NOMO-1 treated with DMSO at 0.1 percent for 48 hours (cell line): ENCODE results near the gene KRT85.

Source experiments
- DNase-seq: peaks from one replicate; lab custom pipeline; 2025; ENCODE audit not compliant: unreplicated experiment; lab: John Stamatoyannopoulos, UW

KRT85 gene

DNA sequence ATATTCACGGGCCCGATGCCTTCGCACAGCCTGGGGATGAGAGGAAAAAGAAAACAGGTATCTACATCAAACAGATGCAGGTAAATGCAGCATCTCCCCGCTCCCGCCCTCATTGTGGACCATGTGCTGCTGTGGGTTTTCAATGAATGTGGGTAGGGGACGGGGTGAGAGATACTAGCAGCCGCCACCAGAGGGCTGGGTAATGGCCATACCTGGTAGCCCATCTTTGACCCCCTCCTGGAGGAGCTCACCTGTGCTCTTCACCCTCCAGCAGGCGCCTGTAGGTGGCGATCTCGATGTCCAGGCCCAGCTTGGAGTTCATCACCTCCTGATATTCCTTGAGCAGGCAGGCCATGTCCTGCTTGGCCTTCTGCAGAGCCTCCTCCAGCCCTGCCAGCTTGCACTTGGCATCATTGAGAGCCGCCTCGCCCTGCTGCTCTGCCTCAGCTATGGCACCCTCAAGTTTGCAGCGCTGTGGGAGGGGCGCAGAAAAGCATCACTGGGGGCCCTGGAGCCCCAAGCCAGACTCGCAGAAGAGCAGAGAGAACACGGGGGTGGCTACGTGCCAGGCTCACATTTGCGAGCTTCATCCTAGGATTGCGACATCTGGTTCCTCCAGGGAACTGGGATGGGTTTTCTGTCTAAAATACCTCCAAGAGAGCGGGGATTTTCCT is 28.6 kb upstream of the KRT85 start:
- no peak for DNase-seq

GRCh38 chr12:52394836-52395405 is 27.6 kb upstream of the KRT85 start:
- DNase-seq = no peak

DNA sequence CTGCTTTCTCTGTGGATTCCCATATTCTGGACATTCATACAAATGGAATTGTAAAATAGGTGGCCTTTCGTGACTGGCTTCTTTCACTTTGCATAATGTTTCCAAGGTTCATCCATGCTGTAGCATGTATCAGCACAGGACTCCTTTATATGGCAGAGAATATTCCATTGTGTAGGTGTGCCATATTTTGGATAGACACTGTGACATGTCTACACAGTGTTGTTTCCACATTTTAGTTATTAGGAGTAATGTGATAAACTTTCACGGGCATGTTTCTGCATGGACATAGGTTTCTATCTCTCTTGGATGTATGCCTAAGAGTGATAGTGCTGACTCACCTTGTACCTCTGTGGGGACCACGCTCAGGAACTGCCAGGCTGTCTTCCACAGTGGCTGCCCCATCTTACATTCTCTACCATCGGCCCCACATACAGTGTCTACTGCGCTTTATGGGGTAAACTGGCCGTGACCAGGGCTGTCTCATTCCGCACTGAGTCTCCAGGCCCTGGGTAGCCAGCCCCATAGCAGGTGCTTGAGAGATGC is 25.3 kb upstream of the KRT85 start:
- DNase-seq = no peak

DNA sequence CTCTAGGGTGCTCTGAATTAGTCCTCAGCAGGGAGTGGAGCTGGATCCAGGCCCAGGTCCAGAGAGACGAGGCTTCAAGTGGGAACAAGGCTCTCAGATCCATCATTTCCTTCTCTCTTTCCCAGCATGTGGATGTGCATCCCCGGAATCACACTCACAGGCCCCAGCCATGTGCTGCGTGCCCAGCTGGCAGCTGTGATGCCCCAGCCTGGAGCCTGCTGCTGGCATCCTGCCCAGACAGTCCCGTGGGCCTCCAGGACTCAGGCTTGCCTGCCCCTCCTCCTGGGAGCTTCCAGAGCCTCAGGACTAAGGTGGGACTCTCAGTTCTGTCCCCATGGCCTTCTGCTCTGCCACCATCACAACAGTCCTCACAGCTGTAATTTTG is 24.3 kb upstream of the KRT85 start:
- DNase-seq = no peak

- DNase-seq = no peak
These were observed 23.7 kb upstream of the KRT85 start for GRCh38 chr12:52390739-52391617.

DNA sequence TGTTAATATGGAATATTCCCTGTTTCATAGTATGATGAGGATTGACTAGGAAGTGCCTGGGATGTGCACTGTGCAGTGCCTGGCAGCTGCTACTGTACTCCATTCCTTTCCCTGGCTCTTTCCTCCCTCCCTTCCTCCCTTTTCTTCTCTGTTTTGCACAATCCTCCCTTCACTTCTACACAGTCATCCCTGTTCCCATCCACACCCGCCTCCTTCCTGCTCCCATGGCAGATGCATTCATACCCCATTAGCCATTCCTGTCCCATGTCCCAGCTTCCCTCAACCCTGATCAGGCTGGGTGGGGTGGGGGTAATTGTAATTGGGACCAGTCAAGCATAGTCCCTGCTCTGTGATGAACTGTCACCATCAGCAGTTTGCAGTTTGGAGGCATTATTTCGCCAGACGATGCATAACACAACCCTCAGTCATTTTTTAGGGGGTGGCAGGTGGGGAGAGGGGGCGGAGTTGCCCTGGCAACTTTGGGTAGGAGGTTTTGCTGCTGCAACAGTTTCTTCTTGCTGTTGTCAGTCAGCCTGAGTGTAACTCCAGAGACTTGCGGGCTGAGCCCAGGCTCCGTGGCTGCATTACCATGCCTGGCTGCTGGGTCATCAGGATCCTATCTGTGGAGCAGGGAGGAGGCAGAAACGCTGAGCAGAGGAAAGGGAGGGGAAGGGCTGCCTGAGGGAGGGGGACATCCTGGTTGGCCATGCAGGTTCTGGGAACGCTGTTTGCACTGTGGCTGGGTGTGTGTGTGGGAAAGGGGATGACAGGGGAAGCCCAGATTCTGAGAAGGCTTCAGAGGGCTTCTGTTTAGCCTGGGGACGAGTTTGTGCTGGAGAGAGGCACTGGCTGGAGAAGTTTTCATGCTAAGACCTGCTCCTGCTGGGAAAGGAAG is 22.3 kb upstream of the KRT85 start:
- no peak for DNase-seq

GRCh38 chr12:52387859-52388258 is 20.6 kb upstream of the KRT85 start:
- no peak for DNase-seq

GRCh38 chr12:52385226-52385702 is 18.0 kb upstream of the KRT85 start, which contains the start of gene KRT84:
Gene KRT84, minus strand, starts transcription at chr12:52385652. Its CDS starts 67 bp downstream, at chr12:52385585.
- no peak for DNase-seq

GRCh38 chr12:52383331-52383730 is 16.1 kb upstream of the KRT85 start:
- DNase-seq = no peak

- DNase-seq = no peak
These were observed 15.6 kb upstream of the KRT85 start for GRCh38 chr12:52382854-52383253.

GRCh38 chr12:52381206-52381605 is 13.9 kb upstream of the KRT85 start:
- DNase-seq = no peak

DNA sequence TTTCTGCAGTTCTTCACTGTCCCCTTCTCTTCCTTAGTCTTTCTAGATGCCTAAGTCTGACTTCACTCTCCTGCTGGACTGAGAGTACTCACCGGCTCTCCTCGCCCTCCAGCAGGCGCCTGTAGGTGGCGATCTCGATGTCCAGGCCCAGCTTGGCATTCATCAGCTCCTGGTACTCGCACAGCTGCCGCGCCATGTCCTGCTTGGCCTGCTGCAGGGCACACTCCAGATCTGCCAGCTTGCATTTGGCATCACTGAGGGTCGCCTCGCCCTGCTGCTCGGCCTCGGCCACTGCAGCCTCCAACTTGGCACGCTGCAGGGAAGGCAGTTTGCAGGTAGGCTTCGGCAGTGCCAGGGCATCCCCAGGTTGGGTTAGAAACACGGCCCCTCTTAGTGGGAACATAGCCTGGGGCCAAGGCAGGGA is 13.0 kb upstream of the KRT85 start:
- DNase-seq = no peak

DNA sequence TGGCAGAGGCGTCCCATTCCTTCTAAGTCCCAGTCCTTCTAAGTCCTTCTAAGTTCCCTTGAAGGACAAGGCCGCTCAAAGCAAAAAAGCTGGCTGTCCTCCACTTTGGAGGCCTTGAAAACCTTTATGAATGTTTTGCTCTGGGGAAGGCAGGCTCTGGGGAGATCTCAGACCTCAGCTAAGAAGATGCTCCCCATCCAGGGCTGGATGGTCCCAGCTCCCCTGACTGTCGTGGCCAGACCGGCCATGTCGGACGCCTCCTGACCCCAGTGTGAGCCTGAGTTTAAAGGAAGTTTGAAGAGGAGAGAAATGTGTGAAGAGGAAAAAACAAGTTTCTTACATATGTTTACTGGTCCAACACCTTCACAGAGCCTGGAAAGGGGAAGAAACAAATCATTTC is 12.3 kb upstream of the KRT85 start:
- DNase-seq = no peak

DNA sequence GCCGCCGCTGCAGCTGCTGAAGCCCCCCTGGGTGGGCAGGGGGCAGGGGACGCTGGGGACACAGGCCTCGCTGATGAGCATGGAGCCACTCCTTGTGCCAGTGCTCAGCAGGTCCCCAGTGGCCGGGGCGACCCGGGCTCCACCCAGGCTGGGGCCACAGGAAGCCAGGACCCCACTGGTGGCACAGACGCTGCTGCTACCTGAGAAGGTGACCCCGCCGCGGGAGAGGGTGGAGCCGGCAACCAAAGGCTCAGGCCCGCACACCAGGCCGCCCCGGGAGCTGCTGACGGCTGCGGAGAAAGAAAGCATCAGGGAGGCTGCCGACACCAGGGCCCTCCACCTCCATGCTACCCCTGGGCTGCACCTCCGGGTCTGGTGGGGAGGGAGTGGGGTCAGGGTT is 10.8 kb upstream of the KRT85 start:
- DNase-seq = no peak

DNA sequence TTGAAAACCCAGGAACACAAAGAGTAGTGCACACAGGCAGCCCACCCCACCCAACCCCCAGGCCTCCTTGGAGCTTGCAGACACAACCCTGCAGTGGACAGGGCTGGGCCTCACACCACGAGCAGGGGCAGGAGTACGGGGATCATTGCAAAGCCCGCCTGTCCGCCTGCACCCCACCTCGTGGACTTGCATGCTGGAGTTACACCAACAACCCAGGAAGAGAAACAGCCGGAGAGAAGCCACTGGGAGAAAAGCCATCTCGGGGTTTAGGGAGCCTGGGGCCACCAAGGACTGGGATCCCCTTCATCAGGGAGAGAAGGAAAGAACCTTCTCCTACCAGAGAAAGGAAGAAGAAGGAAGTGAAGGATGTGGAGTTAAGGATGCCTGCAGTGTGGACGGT is 10.0 kb upstream of the KRT85 start:
- no peak for DNase-seq

DNA sequence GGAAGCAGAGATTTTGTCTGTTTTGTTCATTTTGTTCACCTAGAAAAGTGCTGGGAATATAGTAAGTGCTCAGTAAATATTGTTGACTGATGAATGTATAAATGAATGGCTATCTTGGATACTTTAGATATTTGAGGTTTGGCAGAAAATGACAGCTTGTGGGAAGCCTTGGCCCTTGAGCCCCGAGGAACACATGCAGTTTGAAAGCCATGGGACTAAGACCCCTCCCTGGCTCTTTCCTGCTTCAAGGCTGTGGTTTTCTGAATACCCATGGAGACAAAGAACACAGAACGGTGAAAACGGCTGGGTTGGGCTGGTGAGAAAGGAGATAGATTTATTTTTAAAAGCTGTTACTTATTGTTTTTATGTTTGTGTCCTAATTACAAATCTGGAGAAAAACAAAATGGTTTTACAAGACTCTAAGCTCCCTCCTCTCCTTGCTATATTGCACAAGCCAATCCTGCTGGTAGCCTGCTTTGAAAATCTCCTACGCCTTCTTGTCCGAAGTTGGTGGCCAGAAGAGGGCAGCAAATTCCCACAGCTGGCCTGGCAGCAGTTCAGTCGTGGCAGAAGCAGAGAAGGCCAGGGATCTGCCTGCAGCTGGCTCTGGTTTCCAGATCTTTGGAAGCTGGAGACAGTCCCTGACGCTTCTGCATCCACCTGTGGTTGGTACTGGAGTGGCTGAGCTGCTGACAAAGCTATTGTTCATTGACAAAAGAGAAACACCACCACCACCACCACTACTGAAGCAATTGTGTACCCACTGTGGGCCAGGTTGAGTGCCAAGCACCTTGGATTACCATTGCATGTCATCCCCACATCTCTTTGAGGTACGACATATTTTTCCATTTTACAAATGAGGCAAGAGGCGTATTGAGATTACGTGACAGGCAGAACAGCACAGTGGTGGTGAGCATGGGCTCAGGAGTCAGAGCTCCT is 5.2 kb upstream of the KRT85 start:
- DNase-seq = peak; percentile 68

- no peak for DNase-seq
These were observed 4.4 kb upstream of the KRT85 start for GRCh38 chr12:52371716-52372115.

DNA sequence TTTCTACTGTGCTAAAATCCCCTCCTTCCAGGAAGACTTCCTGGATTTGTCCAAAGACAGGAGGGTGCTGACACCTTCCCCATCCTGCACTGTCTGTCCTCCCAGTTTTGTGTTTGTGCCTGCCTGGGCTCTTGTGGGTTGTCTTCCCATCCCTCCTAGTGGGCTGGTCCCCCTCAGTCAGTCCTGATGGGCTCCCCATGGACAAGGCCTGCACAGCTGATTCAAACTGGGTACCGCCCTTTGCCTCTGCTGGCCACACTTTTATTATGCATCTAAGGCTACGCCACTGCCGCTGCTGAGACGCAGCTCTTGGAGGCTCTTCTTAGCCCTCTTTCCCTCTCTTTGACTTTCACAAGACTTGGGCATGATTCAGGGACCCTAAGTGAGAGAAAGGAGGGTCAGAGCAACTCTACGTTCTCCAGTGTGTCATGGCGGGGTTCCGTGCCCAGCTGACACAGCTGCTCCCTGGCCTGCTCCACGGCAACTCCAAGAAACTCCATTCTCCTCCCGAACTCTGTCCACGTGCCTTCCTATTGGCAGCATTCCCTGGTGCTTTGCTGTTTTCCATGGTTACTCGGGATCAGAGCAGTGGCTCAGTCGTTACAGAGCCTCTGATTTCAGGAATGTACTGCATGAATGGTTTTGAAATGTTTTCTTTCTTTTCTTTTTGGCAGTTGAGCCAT is 3.8 kb upstream of the KRT85 start:
- no peak for DNase-seq

DNA sequence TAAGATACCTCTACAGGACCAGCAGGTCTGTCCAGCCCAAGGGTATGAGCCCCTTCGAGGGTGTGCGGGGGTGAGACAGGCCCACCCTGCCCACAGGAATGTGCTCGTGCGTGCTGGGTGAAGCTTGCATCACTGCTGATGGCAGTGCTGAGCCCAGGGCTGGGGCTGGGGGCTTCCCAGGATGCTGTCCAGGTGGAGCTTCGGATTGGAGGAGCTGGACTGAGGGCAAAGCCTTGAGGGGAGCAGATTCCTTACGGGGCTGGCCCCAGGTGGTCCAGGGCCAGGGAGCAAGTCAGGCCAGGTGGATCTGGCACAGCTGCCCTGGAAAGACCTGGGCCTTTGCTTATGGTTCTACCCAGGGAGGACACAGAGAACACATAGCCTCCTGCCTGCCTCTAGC is 2.5 kb upstream of the KRT85 start:
- DNase-seq = no peak
